ENCODE data around the gene ANKK1.

Gene ANKK1, protein sequence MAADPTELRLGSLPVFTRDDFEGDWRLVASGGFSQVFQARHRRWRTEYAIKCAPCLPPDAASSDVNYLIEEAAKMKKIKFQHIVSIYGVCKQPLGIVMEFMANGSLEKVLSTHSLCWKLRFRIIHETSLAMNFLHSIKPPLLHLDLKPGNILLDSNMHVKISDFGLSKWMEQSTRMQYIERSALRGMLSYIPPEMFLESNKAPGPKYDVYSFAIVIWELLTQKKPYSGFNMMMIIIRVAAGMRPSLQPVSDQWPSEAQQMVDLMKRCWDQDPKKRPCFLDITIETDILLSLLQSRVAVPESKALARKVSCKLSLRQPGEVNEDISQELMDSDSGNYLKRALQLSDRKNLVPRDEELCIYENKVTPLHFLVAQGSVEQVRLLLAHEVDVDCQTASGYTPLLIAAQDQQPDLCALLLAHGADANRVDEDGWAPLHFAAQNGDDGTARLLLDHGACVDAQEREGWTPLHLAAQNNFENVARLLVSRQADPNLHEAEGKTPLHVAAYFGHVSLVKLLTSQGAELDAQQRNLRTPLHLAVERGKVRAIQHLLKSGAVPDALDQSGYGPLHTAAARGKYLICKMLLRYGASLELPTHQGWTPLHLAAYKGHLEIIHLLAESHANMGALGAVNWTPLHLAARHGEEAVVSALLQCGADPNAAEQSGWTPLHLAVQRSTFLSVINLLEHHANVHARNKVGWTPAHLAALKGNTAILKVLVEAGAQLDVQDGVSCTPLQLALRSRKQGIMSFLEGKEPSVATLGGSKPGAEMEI

DNA sequence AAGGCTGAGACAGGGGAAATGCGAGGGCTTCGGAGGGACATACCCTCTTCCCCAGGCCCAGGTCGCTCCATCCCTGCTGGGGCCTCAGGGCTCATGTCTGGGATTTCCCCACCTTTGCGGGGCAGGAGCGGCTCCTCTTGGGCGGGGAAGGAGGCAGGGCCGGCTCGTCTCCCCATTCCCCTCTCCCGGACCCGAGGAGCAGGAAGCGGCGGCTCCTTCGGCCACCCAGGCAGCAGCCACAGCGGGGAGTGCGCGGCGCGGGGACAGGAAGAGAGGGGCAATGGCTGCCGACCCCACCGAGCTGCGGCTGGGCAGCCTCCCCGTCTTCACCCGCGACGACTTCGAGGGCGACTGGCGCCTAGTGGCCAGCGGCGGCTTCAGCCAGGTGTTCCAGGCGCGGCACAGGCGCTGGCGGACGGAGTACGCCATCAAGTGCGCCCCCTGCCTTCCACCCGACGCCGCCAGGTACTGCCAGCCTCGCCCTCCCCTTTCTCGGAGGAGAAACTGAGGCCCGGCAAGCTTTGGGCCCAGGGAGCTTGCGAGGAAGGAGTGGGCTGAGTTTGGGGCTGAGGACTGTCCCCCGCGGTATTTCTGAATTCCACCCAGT, at the start of gene ANKK1:
TSS of gene ANKK1 (plus strand) at position 175 of the 607 bp plus-strand sequence. CDS start at position 281, 106 bp downstream.
- no peak for DNase-seq

DNA sequence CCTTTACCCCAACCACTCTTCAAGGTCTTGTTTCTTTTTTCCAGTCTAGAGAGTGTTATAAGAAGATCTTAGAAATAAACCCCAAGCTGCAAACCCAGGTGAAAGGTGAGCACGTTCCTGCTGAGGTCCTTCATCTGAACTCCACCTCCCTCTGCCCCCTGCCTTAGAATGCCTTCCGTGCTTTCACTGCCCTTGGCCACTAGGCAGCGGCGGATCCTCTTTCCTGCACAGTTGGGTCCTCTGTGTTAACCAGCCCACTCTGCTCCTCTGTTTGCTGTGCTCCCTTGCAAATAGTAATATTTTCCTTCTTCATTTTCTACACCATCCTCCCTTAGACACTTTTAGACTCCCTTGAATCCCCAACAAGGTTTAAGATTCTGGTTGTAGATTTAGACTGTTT, 48.8 kb upstream of the ANKK1 start:
- no peak for DNase-seq

DNA sequence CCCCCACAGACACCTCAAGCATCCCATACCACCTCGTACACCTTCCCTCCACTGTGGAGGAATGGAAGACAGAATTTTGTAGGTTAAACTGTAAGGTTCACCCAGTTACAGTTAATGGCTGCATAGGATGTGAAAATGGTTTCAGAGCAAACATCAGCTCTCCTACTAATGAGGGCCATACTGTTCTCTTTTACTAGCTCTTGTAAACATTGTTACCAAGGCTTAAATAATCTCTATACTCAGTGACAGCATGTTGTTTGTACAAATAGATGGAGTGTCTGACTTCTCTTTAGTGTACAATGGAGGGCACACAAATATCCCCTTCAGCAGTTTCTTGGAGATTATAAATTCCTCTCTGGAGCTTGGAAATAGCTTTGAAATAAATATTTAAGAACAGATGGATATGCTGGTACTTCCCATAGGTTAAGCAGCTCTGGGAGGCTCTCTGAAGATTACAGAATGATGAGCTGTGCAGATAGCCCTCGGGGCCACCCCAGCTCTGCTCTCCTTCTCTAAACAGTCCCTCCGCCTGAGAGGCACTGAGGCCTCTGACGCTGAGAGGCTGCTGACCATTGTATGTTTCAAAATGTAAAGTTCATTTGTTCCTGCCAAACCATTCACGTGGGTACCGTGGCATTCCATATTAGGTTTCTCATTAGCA, 47.5 kb upstream of the ANKK1 start:
- no peak for DNase-seq

DNA sequence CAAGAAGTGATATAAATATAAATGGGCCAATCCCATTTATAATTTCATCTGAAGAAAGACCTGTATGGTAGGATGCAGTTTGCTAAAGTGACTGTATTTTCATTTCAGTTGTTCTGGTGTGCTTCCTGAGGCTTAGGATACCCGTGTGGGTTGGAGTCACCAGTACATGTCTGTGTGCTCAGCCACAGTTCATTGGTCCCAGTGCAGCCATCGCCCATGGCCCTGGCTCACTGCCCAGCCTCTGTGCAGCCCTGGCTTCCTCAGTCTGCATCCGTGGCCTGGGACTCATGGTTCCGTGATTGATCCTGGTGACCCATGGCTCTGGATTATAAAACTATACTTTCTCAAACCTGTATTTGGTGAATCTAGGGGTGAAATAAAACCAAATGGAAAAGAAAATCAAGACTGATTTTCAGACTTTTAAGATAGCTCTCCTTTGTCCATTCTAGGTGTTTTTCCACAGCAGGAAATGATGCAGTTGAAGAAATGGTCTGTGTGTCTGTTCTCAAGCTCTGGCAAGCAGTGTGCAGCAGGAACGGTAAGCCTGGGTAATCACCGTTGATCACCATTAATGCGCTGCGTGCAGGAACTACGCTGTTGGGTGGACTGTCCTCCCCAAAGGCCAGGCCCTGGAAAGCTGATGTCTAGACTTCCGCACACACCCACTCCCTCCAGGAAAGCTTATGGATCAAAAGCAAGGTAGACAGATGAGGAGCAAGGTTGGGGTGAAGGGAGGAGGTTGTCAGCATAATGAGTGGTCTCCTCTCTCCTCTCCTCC, 46.0 kb upstream of the ANKK1 start:
- DNase-seq = no peak

DNA sequence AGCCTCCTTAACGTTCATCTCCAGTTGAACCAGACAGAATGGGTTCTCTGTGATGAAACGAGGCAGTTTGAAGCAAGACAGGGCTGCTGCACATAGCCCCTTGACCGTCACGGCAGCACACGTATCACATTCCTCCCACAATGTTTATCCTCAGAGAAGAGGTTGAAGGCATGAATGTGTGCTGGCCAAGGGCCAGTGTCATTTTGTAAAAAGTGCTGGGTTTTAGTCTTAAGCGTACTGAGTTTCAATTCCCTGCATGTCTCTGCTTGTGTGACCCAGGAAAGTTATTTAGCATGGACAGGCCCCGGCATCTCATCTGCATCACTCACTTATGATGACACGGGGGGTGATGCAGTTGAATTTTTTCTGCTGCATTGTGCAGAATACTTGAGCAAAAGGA, 41.6 kb upstream of the ANKK1 start:
- no peak for DNase-seq

DNA sequence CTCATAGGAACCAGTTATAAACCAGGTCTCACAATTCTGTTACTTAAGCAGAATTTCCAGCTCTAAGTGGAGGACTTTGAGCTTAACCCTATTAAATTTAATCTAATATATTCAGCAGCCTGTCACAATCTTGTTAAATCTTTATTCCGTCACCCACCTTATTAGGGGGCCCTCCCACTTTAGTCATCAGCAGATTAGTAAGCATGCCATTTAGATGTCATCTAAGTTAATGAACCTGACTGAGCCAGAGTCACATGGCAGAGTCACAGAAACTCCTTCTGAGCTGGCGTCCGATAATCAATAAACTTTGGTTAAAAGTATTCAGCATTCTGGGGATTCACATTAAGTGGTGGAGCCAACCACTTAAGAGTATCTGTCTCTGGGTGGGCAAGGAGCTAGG, 38.1 kb upstream of the ANKK1 start:
- no peak for DNase-seq

DNA sequence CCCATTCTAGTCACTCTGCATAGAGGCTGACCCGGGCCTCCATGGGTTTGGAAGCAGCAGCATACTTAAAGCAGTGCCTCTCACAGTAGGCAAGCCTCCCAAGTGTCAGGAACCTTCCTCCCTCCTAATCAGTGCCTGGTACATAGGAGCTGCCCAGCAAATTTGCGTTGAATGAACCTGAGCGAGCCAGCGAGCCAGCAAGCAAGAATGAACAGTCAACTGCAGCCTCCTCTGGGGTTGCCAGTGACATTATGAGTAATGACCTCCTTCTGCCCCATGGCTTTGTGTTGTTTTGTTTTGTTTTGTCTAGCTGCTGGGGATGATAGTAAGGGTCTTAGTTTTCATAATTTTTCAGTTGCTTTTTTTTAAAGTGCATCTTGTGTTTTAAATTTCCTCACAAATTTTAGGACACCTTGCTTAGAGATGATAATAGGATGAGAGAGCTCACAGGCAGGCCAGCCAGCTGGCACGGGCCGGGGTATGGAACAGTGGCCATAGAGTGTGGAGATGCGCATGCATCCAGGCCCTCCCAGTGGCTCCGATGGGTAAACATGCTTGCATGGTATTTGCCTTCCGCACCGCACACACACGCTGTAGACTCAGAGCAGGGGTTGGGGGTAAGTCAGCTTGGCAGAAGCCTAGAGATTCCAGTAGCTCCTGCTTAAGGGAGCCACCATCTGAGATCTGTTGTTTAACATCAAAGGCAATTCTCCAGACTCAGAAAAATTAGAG, 37.1 kb upstream of the ANKK1 start:
- no peak for DNase-seq

DNA sequence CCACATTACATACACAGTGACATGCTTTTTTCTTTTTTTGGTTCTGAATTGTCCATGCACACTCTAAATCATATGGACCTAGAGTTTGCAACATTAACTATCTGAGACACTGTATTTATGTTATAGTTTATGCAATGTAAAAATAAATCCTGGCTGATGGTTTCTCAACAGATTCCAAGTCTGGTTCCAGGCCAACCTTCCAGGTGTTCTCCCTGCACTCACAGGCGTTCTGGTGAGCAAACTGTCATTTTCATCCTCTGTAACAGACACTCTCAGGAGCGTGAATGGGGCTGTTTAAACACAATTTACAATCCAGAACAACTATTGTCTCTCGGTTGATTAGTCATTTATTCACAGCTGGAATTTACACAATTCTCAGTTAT, 36.5 kb upstream of the ANKK1 start:
- DNase-seq = no peak

DNA sequence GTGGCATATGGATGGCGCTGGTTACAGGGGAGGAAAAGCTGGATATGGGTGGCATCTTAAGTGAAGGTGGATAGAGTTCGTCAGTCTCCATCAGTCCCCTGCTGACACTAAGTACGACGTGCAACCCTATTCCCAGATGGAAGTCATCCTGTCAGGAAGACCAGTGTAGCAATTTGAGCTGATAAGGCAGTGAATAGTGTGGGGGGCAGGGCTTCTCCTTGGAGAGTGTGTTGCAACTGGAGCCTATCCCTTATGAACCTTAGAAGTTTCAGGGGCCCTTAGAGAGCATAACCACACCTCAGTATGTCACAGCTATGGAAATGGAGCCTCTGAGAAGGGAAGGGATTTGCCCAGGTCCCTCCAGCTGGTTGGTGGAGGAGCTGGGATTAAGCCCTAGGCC, 36.1 kb upstream of the ANKK1 start:
- DNase-seq = no peak

DNA sequence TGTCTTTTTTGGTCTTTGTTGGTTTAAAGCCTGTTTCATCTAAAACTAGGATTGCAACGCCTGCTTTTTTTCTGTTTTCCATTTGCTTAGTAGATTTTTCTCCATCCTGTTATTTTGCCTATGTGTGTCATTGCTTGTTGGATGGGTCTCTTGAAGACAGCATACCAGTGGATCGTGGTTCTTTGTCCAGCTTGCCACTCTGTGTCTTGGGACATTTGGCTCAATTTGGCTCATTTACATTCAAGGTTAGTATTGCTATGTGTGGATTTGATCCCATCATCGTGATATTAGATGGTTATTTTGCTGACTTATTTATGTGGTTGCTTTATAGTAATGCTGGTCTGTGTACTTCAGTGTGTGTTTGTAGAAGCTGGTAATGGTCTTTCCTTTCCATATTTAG, 31.4 kb upstream of the ANKK1 start:
- DNase-seq = no peak

DNA sequence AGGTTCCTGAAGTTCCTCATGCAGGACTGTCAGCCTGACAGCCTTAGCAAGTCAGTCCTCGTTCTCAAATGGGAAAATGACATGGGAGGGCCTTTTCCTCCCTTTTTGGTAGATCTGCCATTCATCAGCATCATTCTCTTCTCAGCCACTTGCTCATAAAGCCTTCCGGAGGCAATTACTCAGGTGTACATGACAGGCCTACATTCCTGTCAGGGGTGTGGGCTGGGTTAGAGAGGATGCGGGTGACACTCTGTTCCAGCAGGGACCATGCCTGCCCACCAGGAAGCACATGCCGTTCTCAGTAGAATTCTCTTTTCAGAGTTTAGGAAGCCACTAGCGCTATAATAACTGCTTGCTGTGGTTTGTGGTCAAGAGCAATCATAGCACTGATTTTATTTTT, 24.2 kb upstream of the ANKK1 start:
- DNase-seq = no peak

DNA sequence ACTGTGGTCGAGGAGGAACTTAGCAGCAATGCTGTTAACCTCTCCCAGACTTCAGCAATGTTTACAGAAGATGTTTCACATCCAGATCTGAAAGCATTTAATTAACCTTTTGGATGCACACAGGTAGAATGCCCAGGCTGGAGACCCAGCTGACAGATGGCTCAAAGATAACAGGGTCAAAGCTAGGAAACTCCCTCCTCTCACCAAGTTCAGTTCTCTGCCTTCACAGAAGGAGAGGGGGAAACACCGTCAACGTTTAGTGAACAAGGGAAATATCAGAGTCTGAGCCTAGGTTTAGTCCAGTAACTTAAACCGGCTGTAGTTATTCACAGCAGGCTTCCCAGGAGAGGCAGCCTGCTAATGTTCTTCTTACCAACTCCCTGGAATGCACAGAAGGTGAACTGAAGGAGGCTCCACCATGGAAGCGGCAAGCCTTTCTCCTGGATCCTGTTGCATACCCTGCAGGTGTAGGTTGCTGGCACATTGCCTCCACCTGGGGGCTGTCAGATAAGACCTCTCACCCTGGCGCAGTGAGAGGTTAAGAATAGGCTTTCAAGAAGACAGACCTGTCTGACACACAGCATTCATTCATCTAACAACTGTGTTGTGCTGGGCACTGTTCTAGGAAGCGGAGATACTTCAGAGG, 23.5 kb upstream of the ANKK1 start:
- no peak for DNase-seq

DNA sequence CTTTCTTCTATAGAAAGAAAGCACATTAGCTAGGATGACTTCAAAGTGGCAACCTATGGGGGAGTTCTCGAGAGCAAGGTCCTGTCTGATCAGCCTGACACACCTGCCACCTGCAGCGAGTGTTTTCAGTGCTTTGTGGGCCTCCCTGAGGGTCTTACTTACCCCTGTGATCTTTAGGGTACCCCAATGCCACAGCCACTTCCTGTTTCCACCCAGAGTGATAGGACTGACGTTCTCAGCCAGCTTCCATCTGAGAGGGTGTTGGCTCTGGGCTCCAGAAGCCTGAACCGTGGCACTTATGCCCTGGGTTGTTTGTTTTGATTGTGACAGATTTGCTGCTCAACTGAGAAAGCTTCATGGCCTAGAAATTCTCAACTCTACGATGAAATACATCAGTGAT, 21.7 kb upstream of the ANKK1 start:
- no peak for DNase-seq

DNA sequence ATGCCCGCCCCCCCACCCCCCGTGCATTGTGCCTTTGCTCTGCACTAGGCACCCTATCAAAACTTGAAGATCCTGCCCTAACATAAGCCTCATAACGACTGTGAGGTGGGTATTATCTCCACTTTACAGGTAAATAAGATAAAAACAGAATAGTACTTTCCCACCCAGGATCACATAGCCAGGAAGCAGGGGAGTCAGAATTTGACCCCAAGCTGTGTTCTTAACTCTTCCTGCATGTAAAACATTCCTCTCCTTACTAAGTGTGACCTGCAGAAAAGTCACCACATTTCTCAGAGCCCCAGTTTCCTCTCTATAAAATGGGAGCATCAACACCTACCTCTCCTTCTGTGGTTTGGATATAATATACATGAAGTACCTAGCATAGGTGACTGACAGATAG, 18.2 kb upstream of the ANKK1 start:
- no peak for DNase-seq

DNA sequence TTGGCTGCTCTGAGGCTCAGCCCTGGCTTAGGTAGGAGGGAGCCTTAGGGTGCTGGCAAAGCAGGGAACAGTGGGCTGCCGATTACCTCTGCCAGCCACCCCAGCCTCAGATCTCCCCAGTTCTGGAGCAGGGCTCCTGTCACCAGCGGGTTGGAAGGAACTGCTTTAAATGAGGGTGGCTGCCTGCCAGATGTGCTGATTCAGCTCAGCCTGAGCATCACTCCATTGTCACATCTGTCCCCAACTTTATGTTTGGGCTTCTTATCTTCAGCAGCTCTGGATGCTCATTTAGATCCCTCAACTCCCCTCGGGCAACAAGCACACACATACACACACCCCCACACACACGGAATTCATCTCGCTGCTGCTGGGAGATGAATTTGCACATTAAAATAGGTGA, 16.9 kb upstream of the ANKK1 start:
- DNase-seq = no peak

DNA sequence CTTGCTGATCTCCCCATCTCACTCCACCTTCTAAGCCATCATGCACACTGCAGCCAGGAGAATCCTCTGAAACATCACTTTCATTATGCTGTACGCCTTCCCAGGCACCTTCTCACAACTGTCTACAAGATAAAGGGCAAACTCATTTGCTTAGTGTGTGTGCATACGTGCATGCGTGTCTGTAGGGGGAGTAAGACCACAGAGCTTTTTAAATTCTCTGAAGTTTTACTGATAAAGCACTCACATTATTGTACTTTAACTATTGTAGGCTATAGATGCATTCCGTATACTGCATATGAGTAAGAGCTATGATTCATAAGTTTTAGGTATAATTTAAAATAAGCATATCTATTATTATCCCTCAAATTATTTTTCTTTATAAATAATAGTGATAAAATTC, 15.3 kb upstream of the ANKK1 start:
- no peak for DNase-seq

DNA sequence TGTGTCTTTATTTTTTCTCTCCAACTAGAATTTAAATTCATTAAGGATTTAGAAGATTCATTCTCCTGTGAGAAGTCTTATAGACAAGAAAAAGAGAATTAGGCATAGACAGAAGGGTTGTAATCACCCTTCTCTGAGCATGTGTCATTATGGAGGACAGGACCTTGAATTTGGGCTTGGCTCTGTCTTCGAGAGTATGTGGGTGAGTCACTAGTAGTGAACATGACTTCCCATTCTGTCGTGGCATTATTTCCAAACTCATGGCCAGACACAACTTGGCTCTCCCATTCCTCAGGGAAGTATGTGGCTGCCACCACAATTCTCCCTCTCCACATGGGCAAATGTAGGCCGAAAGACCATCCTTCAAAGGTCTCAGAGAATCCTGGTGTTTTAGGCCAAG, 14.3 kb upstream of the ANKK1 start:
- no peak for DNase-seq

DNA sequence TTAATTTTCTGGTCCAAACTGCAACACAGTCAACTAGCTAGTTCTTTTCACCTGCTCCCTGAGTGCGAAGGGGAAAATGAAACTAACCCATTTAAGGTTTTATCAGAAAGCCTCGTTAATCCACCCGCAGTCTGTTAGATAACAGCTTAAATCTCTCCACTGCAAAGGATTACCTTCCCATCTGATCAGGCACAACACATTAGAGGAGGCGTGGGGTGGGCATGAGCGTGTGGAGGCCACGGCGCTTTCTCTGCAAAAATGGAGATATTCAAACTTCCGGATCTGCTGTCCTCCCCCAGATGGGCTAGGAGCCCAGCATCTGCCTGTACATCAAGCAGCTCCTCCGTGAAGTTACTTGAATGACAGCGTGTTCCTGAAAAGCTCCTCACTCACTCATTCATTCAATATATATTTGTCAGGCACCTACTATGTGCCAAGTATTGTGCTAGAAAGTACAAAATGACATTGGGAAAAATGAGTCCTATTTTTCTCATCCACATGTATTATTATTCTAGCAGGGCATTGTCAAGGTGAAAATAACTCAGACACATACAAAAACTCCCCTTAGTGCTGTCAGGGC, 13.5 kb upstream of the ANKK1 start:
- no peak for DNase-seq

DNA sequence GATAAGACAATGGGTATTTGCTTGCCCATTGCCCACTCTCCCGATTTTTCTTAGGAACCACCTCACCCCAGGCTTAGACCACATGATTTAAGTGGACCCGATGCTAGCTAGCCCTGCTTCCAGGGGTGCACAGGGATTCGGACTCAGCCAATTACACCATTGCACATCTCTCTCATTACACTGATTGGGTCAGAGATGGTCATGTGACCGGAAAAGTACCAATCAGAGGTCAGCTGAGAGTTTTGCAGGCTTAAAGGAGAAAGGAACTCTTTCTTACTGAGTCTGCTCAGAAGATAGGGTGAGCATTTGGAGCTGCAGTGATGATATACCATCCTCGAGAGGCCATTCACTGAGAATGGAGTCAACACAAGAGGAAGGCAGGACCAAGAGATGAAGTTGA, 12.2 kb upstream of the ANKK1 start:
- DNase-seq = no peak

DNA sequence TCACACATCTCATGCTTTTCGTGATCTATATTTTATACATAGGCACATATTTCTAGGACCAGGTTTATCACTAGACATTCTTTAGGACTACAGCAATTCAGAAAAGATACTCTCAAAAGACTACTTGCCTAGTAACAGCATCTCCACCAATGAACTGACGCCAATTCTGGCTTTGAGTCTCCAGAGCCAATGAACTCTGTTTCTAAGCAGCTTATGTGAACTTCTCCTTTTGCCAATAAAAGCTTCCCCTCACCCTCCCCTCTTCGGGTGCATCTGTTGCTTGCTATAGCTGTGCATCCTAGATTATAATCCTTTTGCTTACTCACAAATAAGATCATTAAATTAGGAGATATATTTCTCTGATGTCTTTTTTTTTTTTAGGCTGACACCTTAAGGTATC, 11.4 kb upstream of the ANKK1 start:
- DNase-seq = no peak

Data from right hindlimb (tissue), 1 donor.